Cerebellar cortex (tissue), 1 donor: ENCODE results near the gene MTMR3.
"Not testable (repeated sequence)": the region's sequence is repeated elsewhere in the genome, so short reads cannot be mapped to it uniquely, and the experiment has no call there.

ENCODE experiments used
- DNase-seq: peaks from one replicate; pipeline ENCODE4 v3.0.0-alpha.2; 2015; ENCODE audit warnings: low spot score

The MTMR3 gene

DNA sequence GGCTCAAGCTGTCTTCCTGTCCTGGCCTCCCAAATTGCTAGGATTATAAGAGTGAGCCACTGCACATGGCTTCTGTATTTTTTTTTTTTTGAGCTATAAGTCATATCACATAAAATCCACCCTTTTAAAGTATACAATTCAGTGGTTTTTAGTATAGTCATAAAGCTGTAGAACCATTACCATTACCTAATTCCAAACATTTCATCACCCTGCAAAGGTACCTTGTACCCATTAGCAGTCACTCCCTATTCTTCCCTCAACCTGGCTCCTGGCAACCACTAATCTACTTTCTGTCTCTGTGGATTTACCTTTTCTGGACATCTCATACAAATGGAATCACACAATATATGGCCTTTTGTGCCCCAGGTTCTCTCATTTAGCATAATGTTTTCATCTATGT, 84.5 kb downstream of the MTMR3 start:
- DNase-seq = no peak

DNA sequence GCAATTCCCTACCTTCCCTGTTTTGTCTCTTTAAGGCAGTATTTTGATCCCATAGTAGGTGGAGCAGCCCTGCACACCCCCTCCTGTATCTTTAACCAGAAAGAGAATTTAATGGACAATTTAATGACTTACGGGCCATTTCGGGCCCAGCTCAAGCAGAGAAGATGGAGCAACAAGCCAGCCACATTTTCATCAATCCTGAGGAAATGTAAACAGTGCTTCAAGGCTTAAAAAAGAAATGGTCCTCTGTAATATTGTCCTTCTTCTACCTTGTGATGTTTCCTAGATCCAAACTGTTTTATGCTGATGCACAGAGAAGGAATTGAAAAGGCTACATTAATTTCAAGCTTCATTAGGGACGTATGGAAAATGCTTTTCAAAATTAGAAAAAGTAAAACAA, 88.6 kb downstream of the MTMR3 start:
- DNase-seq = no peak

DNA sequence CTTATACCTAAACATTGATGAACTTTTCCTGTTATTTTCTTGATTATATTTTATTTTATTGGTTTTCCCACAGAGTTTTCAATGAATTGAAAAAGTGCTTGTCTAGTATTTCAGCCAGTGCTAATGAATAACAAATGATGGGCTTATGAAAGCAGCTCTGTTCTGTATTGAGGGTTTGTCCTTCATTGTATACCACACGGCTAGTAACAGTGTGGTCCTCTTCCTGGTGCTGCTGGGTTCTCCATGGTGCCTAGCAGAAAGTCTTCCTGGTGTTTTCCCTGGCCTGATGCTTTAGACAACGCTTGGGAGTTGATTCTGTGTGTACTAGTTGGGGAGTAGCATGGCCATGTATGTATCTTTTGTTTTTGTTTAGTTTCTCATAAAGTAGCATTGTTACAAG, 89.1 kb downstream of the MTMR3 start:
- no peak for DNase-seq

DNA sequence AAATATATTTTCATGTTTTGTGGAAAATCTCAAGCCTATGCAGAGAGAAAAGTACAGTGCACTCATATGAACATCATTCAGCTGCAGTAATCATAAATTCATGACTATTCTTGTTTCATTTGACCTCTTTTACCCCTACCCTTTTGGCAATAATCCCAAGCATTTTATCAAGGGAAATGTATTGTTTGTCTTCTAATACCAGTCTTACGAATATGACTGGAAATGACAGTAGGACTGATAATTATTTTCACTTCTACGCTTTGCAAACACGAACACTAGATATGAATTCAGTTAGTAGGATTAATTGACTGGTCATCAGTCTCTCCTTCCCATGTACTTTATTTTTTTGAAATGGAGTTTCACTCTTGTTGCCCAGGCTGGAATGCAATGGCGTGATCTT, 90.3 kb downstream of the MTMR3 start:
- DNase-seq = no peak

DNA sequence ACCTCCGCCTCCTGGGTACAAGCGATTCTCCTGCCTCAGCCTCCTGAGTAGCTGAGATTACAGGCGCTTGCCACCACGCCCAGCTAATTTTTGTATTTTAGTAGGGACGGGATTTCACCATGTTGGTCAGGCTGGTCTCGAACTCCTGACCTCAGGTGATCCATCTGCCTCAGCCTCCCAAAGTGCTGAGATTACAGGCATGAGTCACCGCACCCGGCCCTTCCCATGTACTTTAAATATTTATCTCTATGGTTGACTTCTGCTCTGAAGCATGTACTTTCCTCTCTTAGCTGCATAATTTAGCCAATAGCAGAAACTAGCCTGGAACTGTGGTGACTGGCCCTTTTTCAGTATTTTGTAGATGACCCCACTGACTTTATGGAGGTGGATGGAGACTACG, 90.7 kb downstream of the MTMR3 start:
- DNase-seq = not testable (repeated sequence)

DNA sequence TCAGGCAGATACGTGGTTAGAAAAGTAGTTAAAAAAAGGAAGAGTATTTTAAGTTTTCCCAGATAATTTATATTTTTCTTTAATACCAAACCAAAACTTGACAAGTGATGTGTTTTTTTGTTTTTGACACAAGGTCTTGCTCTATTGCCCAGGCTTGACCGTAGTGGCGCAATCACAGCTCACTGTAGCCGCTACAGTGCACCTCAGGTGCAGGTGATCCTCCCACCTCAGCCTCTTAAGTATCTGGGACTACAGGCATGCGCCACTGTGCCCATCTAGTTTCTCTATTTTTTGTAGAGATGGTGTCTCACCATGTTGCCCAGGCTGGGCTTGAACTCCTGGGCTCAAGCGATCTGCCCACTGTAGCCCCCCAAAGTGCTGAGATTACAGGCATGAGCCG, 92.5 kb downstream of the MTMR3 start:
- no peak for DNase-seq

DNA sequence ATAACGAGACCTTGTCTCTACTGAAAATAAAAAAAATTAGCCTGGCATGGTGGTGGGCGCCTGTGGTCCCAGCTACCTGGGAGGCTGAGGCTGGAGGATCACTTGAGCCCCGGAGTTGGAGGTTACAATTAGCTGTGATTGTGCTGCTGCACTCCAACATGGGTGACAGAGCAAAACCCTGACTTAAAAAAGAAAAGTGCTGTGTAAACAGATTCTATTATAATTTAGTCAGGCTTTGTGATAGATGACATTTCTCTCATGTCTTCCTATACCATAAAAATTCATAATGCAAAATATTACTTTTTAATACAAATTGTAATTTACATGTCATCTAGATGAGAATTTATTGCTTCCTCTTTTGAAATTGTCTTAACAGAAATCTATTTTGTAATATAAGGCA, 94.1 kb downstream of the MTMR3 start:
- no peak for DNase-seq

DNA sequence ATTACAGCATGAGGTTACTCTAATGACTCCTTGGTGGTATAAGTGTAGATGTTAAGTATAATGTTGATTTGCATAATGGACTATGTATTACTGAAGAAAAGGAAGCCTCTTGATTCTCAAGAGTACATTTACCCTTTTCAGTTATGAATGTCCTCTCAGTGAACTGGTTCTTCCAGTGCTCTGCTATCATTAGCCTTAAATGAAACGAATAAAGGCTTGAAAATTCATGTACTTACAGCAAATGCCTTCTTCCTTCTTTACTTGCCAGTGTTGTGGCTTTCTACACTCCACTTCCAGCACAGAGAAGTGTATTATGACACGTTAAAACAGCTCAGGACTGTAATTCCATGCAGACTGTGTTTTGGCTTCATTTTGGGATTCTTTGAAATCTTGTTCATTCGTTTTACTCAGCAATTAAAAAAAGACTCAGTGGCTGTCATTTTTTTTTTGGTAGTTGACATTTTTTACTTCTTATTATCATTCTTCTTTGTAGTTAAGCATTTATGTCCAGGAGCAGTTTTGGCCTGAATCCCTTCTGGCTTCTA, 96.9 kb downstream of the MTMR3 start:
- no peak for DNase-seq

DNA sequence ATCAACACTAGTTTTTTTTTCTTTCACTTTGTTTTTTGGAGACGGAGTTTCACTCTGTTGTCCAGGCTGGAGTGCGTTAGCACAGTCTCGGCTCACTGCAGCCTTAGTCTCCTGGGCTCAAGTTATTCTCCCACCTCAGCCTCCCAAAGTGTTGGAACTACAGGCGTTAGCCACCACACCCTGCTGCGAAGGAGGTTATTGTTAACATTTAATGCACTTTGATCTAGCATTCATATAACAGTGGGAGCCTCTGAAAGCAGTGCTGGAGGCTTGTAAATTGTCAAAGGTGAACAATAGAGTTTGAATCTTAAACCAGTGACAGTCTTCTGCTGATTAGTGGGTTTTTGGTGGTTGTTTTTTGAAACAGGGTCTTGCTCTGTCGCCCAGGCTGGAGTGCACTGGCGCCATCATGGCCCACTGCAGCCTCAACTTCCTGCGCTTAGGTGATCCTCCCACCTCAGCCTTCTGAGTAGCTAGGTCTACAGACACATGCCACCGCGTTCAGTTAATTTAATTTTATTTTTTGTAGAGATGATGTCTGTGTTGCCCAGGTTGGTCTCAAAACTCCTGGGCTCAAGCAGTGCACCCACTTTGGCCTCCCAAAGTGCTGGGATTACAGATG, 100.4 kb downstream of the MTMR3 start:
- no peak for DNase-seq

DNA sequence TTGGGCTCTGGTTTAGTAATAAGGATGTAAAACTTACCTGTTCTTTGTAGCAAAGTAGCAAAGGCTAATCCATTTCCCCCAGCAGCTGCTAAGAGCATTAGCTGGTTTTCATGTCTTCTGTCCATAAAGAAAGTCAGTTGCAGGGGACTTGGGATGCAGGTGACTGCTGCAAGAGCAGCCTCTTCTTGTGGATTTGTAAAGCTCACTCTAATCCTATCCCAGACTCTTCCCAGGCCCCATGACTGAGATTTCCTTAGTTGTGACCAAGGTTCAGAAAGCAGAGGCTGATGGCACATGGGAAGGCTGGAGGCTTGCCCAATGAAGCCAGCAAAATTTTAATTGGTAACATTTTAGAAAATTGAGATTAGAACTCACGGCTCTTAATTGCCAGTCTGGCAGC, 102.9 kb downstream of the MTMR3 start:
- no peak for DNase-seq

DNA sequence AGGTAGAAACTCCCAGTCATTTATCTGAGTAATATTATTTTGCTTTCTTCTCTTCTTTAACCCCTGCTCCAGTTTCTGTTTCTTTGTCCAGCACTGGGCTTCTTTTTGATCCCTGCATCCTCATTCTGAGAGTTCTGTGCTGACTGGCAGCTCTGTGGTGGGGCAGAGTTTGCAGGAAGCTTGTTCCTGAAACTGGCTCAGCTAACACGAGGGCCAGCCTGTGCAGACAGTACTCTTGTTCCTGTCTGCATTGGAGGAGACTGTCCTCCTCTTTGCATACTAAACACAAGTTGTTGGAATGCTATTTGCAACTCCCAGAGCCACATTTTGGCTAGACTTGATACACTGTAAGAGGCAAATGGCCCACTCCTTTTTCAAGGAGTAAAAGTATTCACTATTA, 104.2 kb downstream of the MTMR3 start:
- peak; percentile 35 for DNase-seq

DNA sequence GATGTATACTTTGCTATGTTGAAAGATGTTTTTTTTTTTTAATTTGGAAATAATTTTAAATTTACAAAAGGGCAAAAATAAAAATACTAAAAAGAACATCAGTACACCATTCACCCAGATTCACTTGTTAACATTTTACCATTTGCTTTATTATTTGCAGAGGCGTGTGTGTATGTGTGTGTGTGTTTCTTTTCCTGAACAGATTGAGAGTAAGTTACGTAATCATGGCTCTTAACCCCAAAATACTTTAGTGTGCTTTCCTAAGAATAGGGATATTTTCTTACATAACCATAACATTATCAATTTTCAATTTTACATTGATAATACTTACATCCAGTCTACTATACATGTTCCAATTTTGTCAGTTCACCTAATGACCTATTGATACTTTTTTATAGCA, 105.7 kb downstream of the MTMR3 start:
- no peak for DNase-seq

DNA sequence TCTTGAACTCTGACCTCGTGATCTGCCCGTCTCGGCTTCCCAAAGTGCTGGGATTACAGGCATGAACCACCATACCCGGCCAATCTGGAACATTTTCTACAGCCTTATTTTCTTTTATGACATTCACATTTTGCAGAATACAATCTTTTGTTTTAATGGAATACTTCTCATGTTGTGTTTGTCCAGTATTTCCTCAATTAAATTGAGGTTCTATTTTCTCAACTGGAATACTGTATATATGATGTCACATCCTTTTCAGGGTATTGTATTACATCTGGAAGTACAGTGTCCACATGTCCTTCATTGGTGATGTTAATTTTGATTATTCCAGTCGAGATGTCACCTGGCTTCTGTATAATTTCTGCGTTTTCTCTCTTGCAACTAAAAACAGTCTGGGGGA, 106.5 kb downstream of the MTMR3 start:
- no peak for DNase-seq

DNA sequence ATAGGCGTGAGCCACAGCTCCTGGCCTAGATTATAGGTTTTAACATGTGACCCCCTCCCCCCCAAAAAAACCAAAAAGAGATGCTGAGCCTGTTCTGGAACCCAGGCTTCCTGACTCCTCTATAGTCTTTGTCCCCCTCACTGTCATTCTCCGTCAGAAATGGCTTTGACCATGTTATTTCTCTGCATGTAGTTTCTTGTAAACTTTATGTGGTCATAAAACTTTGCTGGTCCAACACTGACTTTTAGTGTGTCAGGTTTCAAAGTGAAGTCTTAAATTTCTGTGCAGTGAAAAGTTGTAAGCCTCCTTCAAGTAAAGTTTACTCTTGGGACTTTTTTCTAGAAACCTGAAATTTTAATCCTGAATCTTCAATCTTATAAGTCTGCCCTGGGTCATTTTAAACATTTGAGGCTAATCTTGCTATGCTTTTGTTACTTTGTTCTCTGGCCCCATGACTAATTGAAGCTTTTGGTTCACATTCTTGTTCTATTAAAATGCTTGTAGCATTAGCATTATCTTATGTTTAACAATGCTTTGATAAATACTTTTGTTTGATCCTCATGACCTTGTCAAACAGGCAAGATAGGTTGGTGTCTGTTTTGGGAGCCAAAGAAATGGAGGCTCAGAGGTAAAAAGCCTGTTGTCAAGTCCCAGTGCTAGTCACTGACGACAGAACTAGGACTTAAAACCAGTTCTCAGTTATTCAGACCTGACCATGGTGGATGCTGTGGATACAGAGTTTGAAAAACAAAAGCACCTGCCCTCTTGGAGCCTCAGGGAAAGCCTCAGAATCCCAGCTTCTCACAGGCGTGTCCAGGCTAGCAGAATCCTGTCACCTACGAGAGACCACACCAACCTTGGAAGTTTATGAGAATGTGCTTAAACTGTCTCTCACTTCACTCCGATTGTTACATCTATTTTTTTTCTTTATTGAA, 109.6 kb downstream of the MTMR3 start:
- DNase-seq = no peak

DNA sequence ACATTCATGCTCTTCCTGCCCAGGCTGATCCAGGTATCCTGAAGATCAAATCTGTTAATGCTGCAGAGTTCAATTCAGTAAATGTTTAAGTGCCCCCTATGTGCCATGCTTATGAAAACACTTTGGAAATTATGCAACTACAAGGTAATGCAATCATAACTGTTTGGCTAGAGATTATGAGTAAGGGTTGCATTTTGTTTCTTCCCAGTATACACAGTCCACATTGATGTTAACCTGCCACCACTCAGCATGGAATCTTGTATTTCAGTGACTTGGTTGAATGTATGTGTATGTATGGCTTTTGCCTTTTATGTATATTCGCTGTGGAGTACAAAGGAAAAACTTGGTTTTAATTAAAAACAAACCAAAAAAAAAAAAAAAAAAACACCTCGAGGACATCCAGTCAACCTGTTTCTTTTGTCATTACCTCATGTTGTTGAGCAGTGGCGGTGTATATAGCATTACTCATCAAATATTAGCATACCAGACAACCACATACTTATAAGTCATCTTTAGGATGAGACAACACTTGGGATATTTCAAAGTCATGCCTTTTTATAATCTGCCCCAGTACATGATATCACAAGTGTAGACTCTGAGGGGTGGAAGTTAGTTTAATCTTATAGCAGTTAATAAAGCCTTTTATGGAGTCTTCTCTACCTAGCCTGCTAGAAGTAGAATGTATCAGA, 111.2 kb downstream of the MTMR3 start:
- no peak for DNase-seq

DNA sequence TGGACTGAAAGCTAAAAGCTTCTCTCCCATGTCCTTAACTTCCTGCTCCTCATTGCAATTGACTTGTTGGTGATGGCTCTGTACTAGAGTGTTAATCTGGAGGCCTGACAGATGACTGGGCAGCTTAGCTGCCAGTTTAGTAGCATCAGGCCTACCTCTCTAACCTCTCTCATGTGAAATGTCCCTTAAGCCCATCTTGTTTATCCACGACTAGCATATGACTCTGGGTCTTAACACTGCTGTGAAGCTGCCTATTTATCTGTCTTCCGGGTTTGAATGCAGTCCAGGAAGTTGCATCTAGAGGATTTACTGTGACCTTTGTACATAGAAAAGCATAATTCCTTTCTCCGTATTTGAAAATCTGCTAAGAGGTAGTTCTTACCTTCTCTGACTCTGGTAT, 112.0 kb downstream of the MTMR3 start:
- DNase-seq = no peak

DNA sequence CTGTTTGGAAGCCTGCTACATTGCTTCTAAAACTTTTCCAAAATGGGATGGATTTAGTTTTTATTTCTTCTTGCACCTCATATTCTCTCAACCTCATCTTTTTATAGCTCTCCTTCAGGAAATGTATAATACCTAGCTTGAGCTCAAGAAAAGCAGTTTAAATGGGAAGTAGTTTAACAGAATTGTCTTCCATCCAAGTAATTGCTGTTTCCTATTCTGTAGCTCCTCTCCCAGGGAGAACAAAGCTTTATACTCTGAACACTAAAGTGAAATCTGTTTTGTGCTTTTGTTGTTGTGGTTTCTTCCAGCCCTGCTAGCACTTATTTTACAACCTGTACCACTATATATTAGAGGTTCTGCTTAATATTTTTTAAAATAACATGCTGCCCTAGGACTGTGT, 114.1 kb downstream of the MTMR3 start:
- DNase-seq = no peak

DNA sequence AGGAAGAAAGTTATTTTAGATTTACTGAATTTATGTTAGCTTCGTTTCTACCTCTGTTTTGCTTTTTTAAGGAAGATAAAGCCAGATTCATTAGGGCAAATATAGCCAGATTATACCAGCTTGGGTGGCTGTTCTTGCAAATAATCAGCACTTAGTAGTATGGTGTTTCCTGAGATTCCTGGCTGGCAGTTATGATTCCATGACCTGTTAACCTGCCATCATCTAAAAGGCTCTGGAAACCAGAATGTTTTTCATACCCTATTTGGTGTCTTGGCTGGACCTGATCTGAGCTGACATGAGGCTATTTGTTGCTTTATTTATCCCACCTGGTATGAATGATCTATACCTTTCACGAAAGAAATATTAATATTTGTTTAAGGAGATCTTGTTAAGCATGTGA, 114.5 kb downstream of the MTMR3 start:
- no peak for DNase-seq

DNA sequence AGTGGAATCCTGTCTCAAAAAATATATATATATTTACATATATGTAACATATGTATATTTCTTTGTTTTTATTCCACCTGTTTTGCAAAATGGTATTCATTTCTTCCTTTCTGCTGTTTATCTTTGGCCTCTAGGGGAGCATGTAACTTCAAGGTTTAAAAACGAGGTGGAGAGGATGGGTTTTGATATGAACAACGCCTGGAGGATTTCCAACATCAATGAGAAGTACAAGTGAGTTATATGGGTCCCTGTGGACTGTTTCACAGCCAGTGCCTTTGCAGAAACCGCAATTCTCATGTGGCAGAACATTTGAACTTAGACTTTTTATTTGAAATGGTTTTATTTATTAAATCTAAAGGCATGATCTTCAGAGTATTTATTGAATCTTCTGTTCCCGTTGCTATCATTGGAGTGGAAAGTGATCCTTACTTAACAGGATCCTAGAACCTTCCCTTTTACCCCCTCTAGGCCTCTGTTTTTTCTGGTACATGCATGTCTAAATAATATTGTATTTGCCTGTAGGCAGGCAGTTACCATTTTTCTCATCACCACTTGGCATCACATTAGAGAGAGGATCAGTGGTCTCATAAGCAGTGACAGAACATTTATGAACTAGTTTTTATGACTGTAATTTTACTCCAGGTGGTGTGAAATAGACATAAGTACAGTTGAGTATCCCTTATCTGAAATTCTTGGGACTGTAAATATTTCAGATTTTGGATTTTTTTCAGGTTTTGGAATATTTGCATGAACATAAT, 115.8 kb downstream of the MTMR3 start:
- DNase-seq = no peak

DNA sequence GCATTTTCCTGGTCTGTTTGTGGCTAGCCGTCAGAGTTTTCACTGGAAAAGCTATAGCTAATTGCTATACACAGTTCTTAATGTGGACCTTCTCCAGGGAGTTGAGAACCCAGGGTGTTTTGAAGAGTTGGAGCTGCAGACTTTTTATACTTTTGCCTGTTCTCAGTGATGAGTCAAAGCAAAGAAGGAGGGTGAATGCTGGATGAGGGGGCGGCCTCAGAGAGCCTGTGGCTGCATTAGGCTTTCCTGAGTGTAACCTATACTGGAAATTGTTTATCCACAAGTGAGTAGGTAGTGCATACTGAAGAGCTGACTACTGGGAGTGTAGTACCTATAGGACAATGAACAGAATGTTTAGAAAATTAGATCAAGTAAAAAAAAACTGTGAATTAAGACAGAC, 117.6 kb downstream of the MTMR3 start:
- no peak for DNase-seq

DNA sequence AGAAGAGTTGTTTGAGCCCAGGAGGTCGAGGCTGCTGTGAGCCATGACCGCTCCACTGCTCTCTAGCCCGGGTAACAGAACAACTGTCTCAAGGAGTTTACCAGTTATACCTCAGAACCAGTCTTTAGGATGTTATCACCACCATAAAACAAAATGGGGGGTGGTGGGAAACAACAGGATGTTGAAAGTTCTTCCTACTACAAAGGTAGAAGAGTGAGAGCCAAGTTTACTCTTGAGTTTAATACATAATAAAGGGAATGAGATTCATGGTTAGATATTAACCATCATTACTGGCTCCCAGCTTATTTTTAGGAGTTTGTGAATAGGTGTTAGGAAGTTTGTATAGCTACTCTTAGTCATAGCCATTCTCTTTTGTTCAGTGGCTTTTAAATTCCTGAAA, 118.5 kb downstream of the MTMR3 start:
- no peak for DNase-seq

DNA sequence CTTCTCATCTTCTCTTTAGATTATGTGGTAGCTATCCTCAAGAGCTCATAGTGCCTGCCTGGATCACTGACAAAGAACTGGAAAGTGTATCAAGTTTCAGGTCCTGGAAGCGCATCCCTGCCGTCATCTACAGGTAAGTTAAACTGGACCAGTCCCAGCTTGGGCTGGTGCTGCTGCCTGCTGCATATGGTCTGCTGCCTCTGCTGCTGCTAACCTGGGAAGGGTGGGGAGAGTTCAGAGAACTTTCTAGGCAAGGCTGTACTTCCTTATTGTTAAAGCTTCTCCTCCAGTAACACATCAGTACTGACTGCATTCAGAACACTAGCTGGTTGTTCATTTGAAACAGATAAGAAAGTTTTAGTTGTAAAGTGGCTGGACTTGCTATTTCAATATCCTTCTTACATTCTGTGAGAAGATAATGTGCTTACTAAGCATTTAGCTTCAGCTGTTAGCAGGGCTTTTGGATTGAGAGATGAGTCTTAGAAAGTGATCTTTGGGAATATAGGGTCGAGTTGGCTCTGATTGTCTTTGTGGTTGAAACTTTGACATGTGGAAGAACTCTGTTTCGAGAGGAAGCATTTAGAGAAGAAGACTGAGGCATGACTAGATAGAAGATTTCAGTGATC, 120.0 kb downstream of the MTMR3 start:
- DNase-seq = no peak
